Stimulated activated CD4-positive, alpha-beta T cell treated with anti-CD3 and anti-CD28 coated beads, Interleukin-2, amount 100 ng/mL, for 48 hours (primary cell): Measurements from ENCODE around the gene HSP90B1.

Experiments
- DNase-seq, 2 donors: peaks; one replicate each; pipeline ENCODE4 v3.0.0-alpha.2; 2020

HSP90B1 gene

GRCh38 chr12:103930034-103930786 lies at the start of gene HSP90B1:
TSS of gene HSP90B1 (plus strand) at chr12:103930410. CDS start at chr12:103930516, 106 bp downstream.
- peak; percentile 96 to 98 for DNase-seq

GRCh38 chr12:103881261-103881660 lies 48.9 kb upstream of the HSP90B1 start:
- no peak for DNase-seq

GRCh38 chr12:103882861-103883596 lies 47.2 kb upstream of the HSP90B1 start:
- no peak for DNase-seq

- DNase-seq: no peak
Observed at GRCh38 chr12:103883908-103884307, 46.3 kb upstream of the HSP90B1 start.

- no peak for DNase-seq
Observed at GRCh38 chr12:103884316-103884715, 45.9 kb upstream of the HSP90B1 start.

GRCh38 chr12:103886195-103886797 lies 43.9 kb upstream of the HSP90B1 start:
- no peak for DNase-seq

- no peak for DNase-seq
Observed at GRCh38 chr12:103887738-103888137, 42.5 kb upstream of the HSP90B1 start.

- DNase-seq: no peak
Observed at GRCh38 chr12:103897316-103897715, 32.9 kb upstream of the HSP90B1 start.

- DNase-seq: no peak
Observed at GRCh38 chr12:103901518-103902173, 28.6 kb upstream of the HSP90B1 start.

GRCh38 chr12:103903993-103904392 lies 26.2 kb upstream of the HSP90B1 start:
- no peak for DNase-seq

- DNase-seq: no peak
Observed at GRCh38 chr12:103905730-103906349, 24.4 kb upstream of the HSP90B1 start.

GRCh38 chr12:103908246-103908541 lies 22.0 kb upstream of the HSP90B1 start:
- no peak for DNase-seq

GRCh38 chr12:103908877-103909276 lies 21.3 kb upstream of the HSP90B1 start:
- DNase-seq: no peak

- no peak for DNase-seq
Observed at GRCh38 chr12:103909811-103910210, 20.4 kb upstream of the HSP90B1 start.

- no peak for DNase-seq
Observed at GRCh38 chr12:103912069-103912468, 18.1 kb upstream of the HSP90B1 start.

- no peak for DNase-seq
Observed at GRCh38 chr12:103913100-103913499, 17.1 kb upstream of the HSP90B1 start.

- no peak for DNase-seq
Observed at GRCh38 chr12:103915306-103915705, 14.9 kb upstream of the HSP90B1 start.

- no peak for DNase-seq
Observed at GRCh38 chr12:103917873-103918272, 12.3 kb upstream of the HSP90B1 start.

- DNase-seq: peak; percentile 34 to 52
Observed at GRCh38 chr12:103924761-103925641, 5.2 kb upstream of the HSP90B1 start.

- peak in 1 of 2 donors; percentile 18 for DNase-seq
Observed at GRCh38 chr12:103928682-103929045, 1.5 kb upstream of the HSP90B1 start.

GRCh38 chr12:103929046-103929783 lies 995 bp upstream of the HSP90B1 start:
- DNase-seq: peak; percentile 64

GRCh38 chr12:103929784-103930033 lies 501 bp upstream of the HSP90B1 start:
- DNase-seq: no peak
